Activated effector memory CD4-positive, alpha-beta T cell treated with Interleukin-2 at 50 U/mL for 16 hours (primary cell): ENCODE data around the gene PRKCZ.
A peak's percentile ranks its signal among the peaks of the same experiment; 100 is the strongest.

Source experiments
- DNase-seq: peaks from one replicate; pipeline ENCODE4 v3.0.0-alpha.2; 2020

The PRKCZ gene

GRCh38 chr1:2124446-2125198 lies 74.4 kb downstream of the PRKCZ start:
- DNase-seq, result no peak

- DNase-seq, result no peak
Measured at GRCh38 chr1:2125350-2126211, 75.4 kb downstream of the PRKCZ start.

- no peak for DNase-seq
Measured at GRCh38 chr1:2126331-2127186, 76.3 kb downstream of the PRKCZ start.

- DNase-seq, result no peak
Measured at GRCh38 chr1:2127187-2128145, 77.3 kb downstream of the PRKCZ start.

- DNase-seq, result no peak
Measured at GRCh38 chr1:2128189-2128901, 78.1 kb downstream of the PRKCZ start.

- DNase-seq, result no peak
Measured at GRCh38 chr1:2129256-2129943, 79.2 kb downstream of the PRKCZ start.

- no peak for DNase-seq
Measured at GRCh38 chr1:2130156-2130555, 79.9 kb downstream of the PRKCZ start.

- no peak for DNase-seq
Measured at GRCh38 chr1:2130871-2131289, 80.7 kb downstream of the PRKCZ start.

- no peak for DNase-seq
Measured at GRCh38 chr1:2132222-2133038, 82.2 kb downstream of the PRKCZ start.

- peak; percentile 95 for DNase-seq
Measured at GRCh38 chr1:2133039-2133878, 83.0 kb downstream of the PRKCZ start.

GRCh38 chr1:2133879-2134215 lies 83.6 kb downstream of the PRKCZ start:
- no peak for DNase-seq

GRCh38 chr1:2134266-2134620 lies 84.0 kb downstream of the PRKCZ start:
- no peak for DNase-seq

GRCh38 chr1:2134621-2135307 lies 84.6 kb downstream of the PRKCZ start:
- no peak for DNase-seq

GRCh38 chr1:2135441-2135841 lies 85.2 kb downstream of the PRKCZ start:
- no peak for DNase-seq

GRCh38 chr1:2135941-2136340 lies 85.7 kb downstream of the PRKCZ start:
- no peak for DNase-seq

- no peak for DNase-seq
Measured at GRCh38 chr1:2136386-2137235, 86.4 kb downstream of the PRKCZ start.
